Measurements from ENCODE around the gene ZNF71. TPM values are rescaled to one million over a fixed set of nuclear protein-coding genes. Genes with fewer than 3 reads are reported as not detected.

The ZNF71 gene
- 7.8 and 8.9 TPM in 2 replicates for total RNA-seq

GRCh38 chr19:56594783-56595547 lies at the start of gene ZNF71:
ZNF71 (plus strand) TSS chr19:56595302; CDS start chr19:56601559, 6,257 bp downstream.

GRCh38 chr19:56567274-56568120 lies 27.6 kb upstream of the ZNF71 start, which contains the start of gene ZNF470:
ZNF470 (plus strand) TSS chr19:56567468; CDS start chr19:56570312, 2,844 bp downstream.

GRCh38 chr19:56642711-56643459 lies 47.8 kb downstream of the ZNF71 start, which contains the start of gene SMIM17:
SMIM17 (plus strand) TSS chr19:56643159; CDS start chr19:56645668, 2,509 bp downstream.

GRCh38 chr19:56671613-56671994 lies 76.5 kb downstream of the ZNF71 start, which contains the start of gene ZNF835:
ZNF835 (minus strand) TSS chr19:56671757; CDS start chr19:56665198, 6,559 bp downstream.

Other genes with a start within 250 kb of the ZNF71 start
- gene ZNF582, start 201.8 kb upstream of the ZNF71 start, total RNA-seq: 1.0 and 2.3 TPM in 2 replicates
- gene ZNF583, start 191.0 kb upstream of the ZNF71 start, total RNA-seq: 4.0 and 4.9 TPM in 2 replicates
- gene ZNF667, start 118.0 kb upstream of the ZNF71 start, total RNA-seq: 3.4 and 4.1 TPM in 2 replicates
- 2.1 and 2.7 TPM in 2 replicates for gene ZNF471, start 87.4 kb upstream of the ZNF71 start, total RNA-seq
- gene ZFP28, start 56.4 kb upstream of the ZNF71 start, total RNA-seq: 8.3 and 9.2 TPM in 2 replicates
- 3.5 and 3.7 TPM in 2 replicates for gene ZNF470, start 27.8 kb upstream of the ZNF71 start, total RNA-seq
- gene SMIM17, start 47.9 kb downstream of the ZNF71 start, total RNA-seq: 0.14 TPM in 1 of 2 replicates, not detected in the other
- 0.14 TPM in 1 of 2 replicates, not detected in the other for gene ZNF835, start 76.5 kb downstream of the ZNF71 start, total RNA-seq
- 0.43 and 1.2 TPM in 2 replicates for gene PEG3, start 245.4 kb downstream of the ZNF71 start, total RNA-seq
- not detected in 2 replicates for gene ZIM2, start 245.4 kb downstream of the ZNF71 start, total RNA-seq

Measured in thoracic aorta endothelial cell (primary cell).